ENCODE data around the gene CPNE8.

The CPNE8 gene

GRCh38 chr12:38892976-38893375 is 12.4 kb downstream of the CPNE8 start:
- DNase-seq = no peak

- no peak for DNase-seq
Observed at GRCh38 chr12:38892087-38892786, 13.2 kb downstream of the CPNE8 start.

DNA sequence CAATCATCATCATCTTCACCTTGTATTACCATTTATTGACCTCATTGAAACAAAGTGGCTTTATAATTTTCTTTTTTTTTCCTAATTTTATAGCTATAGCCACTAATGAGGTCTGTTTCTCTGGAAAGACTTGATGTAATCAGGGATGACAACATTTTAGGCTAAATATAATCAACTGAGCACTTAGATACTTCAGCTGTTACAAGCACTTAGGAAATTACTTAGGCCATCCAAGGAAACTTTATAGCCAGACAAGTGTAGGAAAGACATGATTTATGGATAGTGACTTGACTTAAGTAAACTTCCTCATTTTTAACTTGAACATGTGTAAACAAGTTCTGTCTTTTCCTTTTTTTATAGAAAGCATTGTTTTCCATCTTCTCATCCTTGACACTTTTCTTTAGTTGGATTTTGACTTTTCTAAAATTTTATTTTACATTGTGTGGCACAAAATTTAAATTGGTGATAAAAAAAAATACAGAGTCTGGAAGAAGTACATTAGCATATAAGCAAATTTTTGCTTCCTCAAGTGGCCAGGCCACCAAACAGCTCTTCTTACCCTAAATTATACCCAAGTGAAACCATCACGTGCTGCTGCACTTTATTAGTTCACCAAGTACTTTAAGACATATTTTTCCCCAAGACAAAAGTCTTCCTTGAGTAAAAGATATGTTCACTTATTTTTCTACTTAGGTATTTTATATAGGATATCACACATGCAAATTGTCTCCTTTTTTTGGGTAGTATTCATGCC is 15.1 kb downstream of the CPNE8 start:
- no peak for DNase-seq

DNA sequence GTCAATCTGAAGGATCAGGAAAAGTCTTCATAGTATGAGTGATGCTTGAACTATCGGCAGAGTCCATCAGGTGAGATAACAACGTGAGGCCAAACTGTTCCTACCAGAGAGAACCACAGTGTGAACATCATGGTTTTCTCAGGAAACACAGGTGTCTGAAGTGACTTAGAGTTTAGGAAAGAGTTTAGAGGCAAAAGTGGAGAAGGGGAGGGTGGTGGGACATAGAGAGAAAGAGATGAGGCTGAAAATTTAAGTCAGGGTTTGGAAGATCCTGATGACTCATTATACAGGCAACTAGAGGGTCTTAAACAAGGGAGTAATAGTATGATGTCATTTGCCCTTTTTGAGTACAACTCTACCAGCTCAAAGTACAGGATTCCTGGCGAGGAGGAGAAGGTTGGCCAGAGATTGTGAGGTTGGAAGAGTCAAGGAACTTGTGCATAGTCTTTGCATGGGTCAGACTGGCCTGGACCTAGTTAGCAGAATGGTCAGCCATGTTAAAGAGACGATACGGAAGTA is 16.0 kb downstream of the CPNE8 start:
- no peak for DNase-seq

GRCh38 chr12:38887770-38888169 is 17.6 kb downstream of the CPNE8 start:
- DNase-seq = no peak

DNA sequence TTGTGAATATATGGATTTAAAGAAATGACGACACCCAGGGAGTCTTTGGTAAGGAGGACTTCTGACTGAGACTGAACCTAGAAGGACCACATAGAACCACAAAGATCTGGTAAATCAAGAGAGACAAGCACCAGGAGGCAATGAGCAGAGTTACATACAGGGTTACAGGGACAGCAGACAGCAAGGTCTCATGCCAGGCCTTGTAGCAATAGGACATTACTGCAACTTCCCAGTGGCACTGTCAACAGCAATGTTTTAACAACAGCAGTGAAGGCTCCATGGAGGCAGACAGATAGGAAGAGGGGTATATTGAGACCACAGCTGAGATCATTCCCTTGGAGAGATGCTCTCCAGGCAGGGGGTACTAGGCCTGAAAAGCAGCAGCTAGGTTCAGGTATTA is 18.5 kb downstream of the CPNE8 start:
- no peak for DNase-seq

GRCh38 chr12:38886064-38886463 is 19.3 kb downstream of the CPNE8 start:
- DNase-seq = no peak

DNA sequence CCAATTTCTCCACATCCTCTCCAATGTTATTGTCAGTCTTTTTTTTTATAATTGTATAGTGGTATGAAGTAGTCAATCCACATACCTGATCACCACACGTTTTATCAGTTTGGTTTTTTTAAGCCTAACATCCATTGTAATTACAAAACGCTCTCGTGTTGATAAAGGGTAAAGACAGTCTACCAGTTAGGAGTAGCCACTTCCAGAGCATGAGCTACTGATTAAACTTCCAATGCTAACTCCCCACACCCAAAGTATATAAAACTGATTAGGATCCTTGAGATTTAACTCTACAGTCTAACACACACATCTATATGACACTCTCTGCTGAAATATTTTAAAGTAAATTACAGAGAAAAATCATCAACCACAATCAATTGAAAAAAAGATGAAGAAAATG is 20.7 kb downstream of the CPNE8 start:
- DNase-seq = no peak

DNA sequence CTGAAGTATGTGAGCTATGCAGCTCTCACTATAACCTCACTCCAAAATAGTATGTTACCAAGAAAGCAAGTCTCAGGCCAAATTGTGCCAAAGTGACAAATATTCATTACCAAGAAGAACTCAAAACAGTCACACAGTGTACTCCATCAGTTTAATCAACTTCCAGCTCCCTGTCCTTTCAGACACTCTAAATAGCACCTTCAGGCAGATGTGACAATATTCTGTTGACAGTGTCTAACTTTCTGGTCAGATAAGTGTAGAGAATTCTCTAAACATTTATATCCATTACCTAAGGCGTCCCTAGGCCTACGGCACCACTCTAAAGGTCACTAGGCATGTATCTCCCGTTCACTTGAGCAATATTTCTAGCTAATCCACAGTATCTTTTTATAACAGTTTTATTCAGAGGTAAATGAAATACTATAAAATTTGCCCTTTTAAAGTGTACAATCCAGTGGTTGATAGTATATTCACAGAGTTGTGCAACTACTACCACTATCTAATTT is 21.7 kb downstream of the CPNE8 start:
- DNase-seq = no peak

DNA sequence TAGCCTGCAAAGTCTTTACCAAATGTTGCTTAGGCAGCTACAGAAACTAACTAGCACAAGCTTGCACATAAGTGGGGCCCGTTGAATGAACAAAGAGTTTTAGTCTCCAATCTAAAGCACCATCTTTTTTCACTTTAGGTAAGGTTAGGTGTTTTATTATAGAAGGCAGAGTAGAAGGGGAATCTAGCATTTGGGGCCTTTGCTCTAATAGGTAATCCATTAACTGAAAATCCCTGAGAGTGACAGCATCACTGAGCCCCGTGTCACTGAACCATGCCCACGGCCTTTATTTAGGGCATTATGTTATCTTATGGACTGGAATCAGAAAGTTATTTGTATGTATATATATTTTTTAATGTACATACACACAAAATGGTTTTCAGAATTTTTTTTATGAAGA is 25.1 kb downstream of the CPNE8 start:
- DNase-seq = no peak

DNA sequence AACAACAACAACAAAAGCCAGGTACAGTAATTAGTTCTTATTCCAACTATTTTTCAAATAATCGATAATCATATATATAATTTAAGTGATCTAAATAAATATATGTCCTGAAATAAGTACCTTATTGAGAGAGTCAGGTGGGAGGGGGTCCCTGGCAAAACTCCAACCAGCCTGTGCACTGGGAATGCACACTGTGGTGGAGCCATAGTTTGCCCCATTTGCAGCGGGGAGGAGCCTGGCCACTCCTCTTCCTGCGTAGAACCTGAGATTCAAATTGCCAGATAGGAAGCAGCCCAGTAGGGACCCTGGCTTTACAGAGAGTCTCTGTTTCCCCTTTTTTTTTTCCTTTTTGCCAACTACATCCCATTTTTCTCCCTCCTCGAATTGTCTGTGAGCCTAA is 26.4 kb downstream of the CPNE8 start:
- DNase-seq = no peak

GRCh38 chr12:38878333-38878705 is 27.1 kb downstream of the CPNE8 start:
- DNase-seq = no peak

- DNase-seq = no peak
Observed at GRCh38 chr12:38875586-38876228, 29.7 kb downstream of the CPNE8 start.

GRCh38 chr12:38872561-38872960 is 32.8 kb downstream of the CPNE8 start:
- DNase-seq = no peak

- DNase-seq = no peak
Observed at GRCh38 chr12:38872156-38872555, 33.2 kb downstream of the CPNE8 start.

DNA sequence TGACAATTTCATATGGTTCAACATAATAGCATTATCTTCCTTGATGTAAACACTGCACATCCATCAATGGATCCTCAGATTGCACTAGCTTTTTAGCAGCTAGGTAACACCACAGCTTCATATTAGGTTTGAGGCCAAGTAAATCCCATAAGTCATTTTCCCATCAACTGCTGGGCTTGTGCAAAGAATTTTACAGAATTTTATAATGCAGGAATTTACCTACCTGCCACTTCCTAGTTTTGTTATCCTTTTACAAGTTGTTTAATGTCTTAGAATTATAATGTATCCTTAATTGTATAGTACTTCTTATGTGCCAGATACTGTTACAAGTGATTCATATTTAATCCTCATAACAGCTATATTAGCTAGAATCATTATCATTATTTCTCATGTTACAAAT is 36.4 kb downstream of the CPNE8 start:
- no peak for DNase-seq

DNA sequence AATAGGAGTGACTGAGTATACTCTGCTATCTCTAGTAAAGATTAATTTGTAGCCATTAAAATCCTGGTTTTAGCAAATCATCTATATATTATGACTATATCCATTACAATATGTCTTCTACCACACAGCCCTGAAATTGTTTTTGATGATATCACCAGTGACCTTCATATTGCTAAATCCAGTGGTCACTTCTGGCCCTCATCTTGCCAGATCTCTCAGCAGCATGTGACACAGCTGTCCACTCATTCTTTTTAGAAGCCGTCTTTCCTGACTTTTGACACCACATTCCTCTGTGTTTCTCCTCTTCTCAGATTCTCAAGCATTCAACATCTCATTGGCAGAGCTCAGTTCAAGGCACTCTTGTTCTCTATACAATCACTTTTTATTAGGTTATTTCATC is 54.9 kb downstream of the CPNE8 start:
- no peak for DNase-seq

GRCh38 chr12:38847247-38847646 is 58.1 kb downstream of the CPNE8 start:
- no peak for DNase-seq

- no peak for DNase-seq
Observed at GRCh38 chr12:38844267-38844666, 61.1 kb downstream of the CPNE8 start.

GRCh38 chr12:38838056-38838850 is 67.1 kb downstream of the CPNE8 start:
- DNase-seq = no peak

DNA sequence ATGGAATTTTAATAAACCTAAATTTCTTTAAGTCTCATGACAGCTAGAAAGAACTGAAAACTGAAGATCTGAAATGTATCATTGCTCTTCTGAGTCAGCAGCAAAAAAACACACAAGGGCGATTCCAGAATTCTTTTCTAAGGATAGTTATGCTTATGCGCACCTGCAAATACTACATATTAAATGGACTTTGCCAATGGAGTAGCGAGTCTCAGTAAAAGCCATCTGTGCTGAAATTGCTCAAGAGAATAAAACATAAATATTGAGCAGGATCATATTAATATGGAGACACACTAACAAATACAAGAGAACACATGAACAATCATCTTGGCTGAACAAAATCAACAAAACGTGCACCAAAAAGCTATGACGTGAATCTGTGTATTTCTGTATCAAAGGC is 73.7 kb downstream of the CPNE8 start:
- no peak for DNase-seq

GRCh38 chr12:38825006-38825405 is 80.4 kb downstream of the CPNE8 start:
- no peak for DNase-seq

GRCh38 chr12:38823738-38824137 is 81.7 kb downstream of the CPNE8 start:
- DNase-seq = no peak

All from activated gamma-delta T cell treated with Interleukin-2 at 50 U/mL for 16 hours (primary cell).